ENCODE results near the gene PARP8.

- no peak for TF ChIP-seq POLR2A (IDR thresholded peaks at IDR 0.05)
- TF ChIP-seq, protein P1, sequence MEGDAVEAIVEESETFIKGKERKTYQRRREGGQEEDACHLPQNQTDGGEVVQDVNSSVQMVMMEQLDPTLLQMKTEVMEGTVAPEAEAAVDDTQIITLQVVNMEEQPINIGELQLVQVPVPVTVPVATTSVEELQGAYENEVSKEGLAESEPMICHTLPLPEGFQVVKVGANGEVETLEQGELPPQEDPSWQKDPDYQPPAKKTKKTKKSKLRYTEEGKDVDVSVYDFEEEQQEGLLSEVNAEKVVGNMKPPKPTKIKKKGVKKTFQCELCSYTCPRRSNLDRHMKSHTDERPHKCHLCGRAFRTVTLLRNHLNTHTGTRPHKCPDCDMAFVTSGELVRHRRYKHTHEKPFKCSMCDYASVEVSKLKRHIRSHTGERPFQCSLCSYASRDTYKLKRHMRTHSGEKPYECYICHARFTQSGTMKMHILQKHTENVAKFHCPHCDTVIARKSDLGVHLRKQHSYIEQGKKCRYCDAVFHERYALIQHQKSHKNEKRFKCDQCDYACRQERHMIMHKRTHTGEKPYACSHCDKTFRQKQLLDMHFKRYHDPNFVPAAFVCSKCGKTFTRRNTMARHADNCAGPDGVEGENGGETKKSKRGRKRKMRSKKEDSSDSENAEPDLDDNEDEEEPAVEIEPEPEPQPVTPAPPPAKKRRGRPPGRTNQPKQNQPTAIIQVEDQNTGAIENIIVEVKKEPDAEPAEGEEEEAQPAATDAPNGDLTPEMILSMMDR (IDR thresholded peaks at IDR 0.05), result no peak
These were observed at the start of gene PARP8 for GRCh38 chr5:50666261-50667022.

Measured in ovary (tissue), 3 donors.